22Rv1 (cell line): ENCODE data around the gene SUGCT.

ENCODE experiments used
- CTCF ChIP-seq: fragments of 450-650 bp; IDR thresholded peaks from 2 replicates; pipeline ENCODE4 v1.5.1; 2017; ENCODE audit warnings: mild to moderate bottlenecking
- ZFX ChIP-seq: fragments of 450-650 bp; IDR thresholded peaks from 2 replicates; pipeline ENCODE4 v1.6.1; 2017; ENCODE audit warnings: antibody characterized with exemption, borderline replicate concordance

- no peak for TF ChIP-seq CTCF
- TF ChIP-seq ZFX, result no peak
Observed at GRCh38 chr7:40243076-40243475, 108.3 kb downstream of the SUGCT start.
